Pancreas (tissue), 10 donors: ENCODE results near the gene CASZ1. TPM values are rescaled to one million over a fixed set of nuclear protein-coding genes. Genes with fewer than 3 reads are reported as not detected.

Source experiments
- ATAC-seq, 4 donors: fragments of 200-7000 bp; cut with Tn5 transposase; one replicate each; pipeline versions ENCODE4 v1.8.0 to v1.9.1; 2020; ENCODE audit warnings: mild to moderate bottlenecking in 4 of 4, moderate library complexity in 4 of 4
- DNase-seq, 6 donors: peaks; one replicate each; pipeline ENCODE4 v3.0.0-alpha.2; 2020
- FAIRE-seq: peaks from 2 replicates; lab custom pipeline; 2012; peaks lifted over from hg19 to GRCh38; lab: Jason Lieb, UNC
- H3K27ac ChIP-seq, 4 donors: fragments of 200-600 bp; sonication (generic); 1 replicate in 3 of 4; 2 replicates in 1 of 4; pipeline versions ENCODE4 v1.5.0 to v1.8.0; 2020
- H3K27me3 ChIP-seq, 4 donors: fragments of 200-600 bp; one replicate each; pipeline ENCODE4 v1.8.0; 2021
- H3K36me3 ChIP-seq, 3 donors: fragments of 200-600 bp; sonication (generic) in 1 of 3; one replicate each; pipeline versions ENCODE4 v1.5.0 to v1.8.0; 2020 to 2021
- H3K4me1 ChIP-seq, 3 donors: fragments of 200-600 bp; one replicate each; pipeline ENCODE4 v1.8.0; 2021
- H3K4me3 ChIP-seq, 4 donors: fragments of 200-600 bp; sonication (generic) in 2 of 4; one replicate each; pipeline versions ENCODE4 v1.5.0 to v1.8.0; 2020 to 2021
- H3K9me3 ChIP-seq, 4 donors: fragments of 200-600 bp; one replicate each; pipeline ENCODE4 v1.8.0; 2021
- CTCF ChIP-seq, 4 donors: fragments of 200-600 bp; sonication (generic) in 3 of 4; IDR thresholded peaks; one replicate each; pipeline versions ENCODE4 v1.5.0 to v1.8.0; 2021; ENCODE audit warnings: antibody characterized with exemption in 4 of 4
- WGBS, 2 donors: extraction: QIAGEN DNeasy Blood & Tissue Kit; methylation state at CpG; one replicate each; pipeline ENCODE4 v1.1.7; 2013; 5-methylcytosine and 5-hydroxymethylcytosine counted together
- intact Hi-C, 3 donors: fragments of 100-400 bp; cut with DNase I; formaldehyde crosslinking; loops; one replicate each; pipeline versions ENCODE4 v1.11.1 to v1.14.2; 2022
- polyA plus RNA-seq, 2 donors: library from polyadenylated mRNA; stranded (reverse); fragments of 200-250 nt; gene quantifications; one replicate each; pipeline ENCODE4 v1.2.3, GENCODE V29; 2013
- total RNA-seq, 6 donors: library from RNA; stranded (reverse); fragmentation: NEBNext Ultra II Directional in 4 of 6; extraction: Animal tissue kit (Norgen Biotek cat#: 25700) in 4 of 6; gene quantifications; one replicate each; pipeline versions ENCODE4 v1.2.1 to v1.2.4, GENCODE V29; 2021 to 2023
- donor health status: healthy with polysubstance abuse.
- donor health status: DM: no; HTN: no; CAD: no; lungs with moderate emphysema.
- donor health status: DM: no; HTN: no; CAD: no.
- donor health status: control.
- donor health status: control.
- donor health status: Bipolar disorder and iron deficiency.
- donor health status: DM: yes; HTN: yes; CAD: no.
- donor health status: DM: no; HTN: no; CAD: no.
- donor health status: DM: no; HTN: no; CAD: no.
- donor health status: DM: yes; HTN: yes; CAD: no.

Gene CASZ1
- total and polyA plus RNA-seq, 8 donors: 6.7 to 18.9 (median 13.8) TPM

DNA sequence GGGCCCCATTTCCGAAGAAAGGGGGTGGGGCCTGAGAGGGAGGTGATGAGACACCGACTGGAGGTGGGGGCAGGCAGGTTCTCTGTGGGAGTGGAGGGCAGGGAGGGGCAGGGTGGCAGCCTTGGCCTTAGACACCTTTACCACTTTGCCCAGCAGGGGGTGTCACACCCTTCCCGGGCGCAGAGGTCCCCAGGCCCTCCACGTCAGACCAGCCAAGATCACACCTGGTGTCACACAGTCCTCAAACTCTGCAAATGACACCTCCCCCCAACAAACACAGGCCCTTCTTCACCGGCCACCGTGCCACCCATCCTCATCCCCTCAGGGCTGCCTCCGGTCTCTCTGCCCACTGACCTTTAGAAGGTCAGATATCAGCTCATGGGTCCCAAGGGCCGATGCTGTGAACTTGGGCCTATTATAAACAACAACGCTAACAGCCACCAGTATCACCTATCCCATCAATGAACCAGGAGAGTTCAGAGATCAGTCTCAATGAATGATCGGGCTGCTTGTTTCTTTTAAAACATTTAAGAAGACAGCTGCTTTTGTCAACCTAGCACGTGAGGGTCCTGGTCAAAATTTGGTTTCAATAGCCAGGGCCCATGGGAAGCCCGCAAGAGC lies 103.9 kb downstream of the CASZ1 start:
- intact Hi-C loops: loop anchor here in 1 of 3 donors (5.0 kb wide), 1 partner anchor 170 kb away; no protein-coding TSS in a partner anchor

DNA sequence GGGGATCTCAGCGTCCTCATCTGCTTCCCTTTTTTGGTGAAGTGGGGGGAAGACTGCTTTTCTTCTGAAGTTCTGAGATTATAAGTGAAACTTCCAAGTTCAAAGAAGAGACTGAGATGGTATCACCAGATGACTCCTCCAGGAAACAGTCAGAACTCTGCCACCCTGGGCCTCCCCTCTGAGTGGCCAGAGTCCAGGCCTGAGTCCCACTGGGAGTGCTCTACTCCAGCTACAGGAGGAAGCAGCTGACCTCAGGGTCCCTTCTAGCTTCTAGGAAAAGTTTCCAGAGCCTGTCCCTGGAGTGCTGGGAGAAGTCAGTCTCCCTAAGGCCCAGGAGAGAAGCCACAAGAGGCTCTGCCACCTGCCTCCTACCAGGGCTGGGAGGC lies 104.7 kb downstream of the CASZ1 start:
- Histone ChIP-seq H3K27me3 (no peaks in the 10 kb centered on the region), H3K9me3 (no peaks in the 10 kb centered on the region), H3K27ac (peak overlapping the region in 3 of 4 donors; percentile 12 to 44 (median 19)), H3K4me1 (peaks cover 33 to 55% (median 43%) of the 10 kb centered on the region in 3 donors), H3K4me3 (no peak overlapping the region), H3K36me3 (no peaks in the 10 kb centered on the region)
- 83 to 94% methylated on average over 1 of the region's 1 CpG for WGBS, 2 donors
- ATAC-seq: no peak
- DNase-seq: no peak
- FAIRE-seq: no peak
- no peak for TF ChIP-seq CTCF (IDR thresholded peaks at IDR 0.05)
- intact Hi-C loops: loop anchor here in 1 of 3 donors (5.0 kb wide), 1 partner anchor 171 kb away; no protein-coding TSS in a partner anchor

More for the DNA sequence above, 103.9 kb downstream of the CASZ1 start:
- peak overlapping the region in 2 of 4 donors; percentile 19 to 44 for H3K27ac ChIP-seq
- peak; percentile 70 to 85 (median 78) for DNase-seq
- ATAC-seq: peak; percentile 41 to 67 (median 64)
- TF ChIP-seq CTCF (IDR thresholded peaks at IDR 0.05): peak in 3 of 4 donors; percentile 34 to 41 (median 36)
- WGBS, 2 donors: 25 to 31% methylated on average over 11 to 13 of the region's 13 CpGs
- H3K36me3 ChIP-seq: no peaks in the 10 kb centered on the region
- H3K4me3 ChIP-seq: peak overlapping the region in 1 of 4 donors; percentile 77
- H3K9me3 ChIP-seq: no peaks in the 10 kb centered on the region
- FAIRE-seq: no peak
- no peaks in the 10 kb centered on the region for H3K27me3 ChIP-seq
- peaks cover 25 to 47% (median 36%) of the 10 kb centered on the region in 3 donors for H3K4me1 ChIP-seq

DNA sequence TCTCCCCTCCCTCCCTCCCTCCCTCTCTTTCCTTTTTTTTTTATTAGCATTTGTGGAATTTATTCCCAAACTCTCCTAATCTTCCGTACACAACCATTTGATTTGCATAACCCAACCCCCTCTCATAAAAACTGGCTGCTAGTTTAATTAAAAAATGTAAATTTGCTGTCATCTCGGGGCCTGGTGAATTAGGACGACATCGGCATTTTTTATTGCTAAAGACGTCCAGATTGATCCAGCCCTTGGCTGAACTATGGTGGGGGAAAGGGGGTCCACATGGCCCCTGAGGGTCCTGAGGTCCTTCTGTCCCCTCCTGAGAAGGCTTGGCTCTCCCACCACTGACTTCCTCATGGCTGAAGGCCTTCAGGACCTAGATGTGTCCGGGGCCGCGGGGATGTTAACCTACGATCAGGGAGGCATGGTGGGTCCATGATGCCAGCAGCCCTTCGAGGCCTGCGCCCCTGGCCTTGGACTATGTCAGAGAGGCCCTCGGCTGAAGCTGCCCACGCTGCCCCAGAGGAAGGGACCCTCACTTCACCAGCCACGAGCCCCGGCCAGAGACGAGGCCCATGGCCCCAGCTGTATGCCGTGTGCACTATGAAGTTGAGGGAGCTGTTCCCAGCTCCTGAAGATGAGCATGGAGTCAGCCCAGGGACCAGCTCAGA lies 105.2 kb downstream of the CASZ1 start:
- ATAC-seq (no peak), FAIRE-seq (no peak), DNase-seq (peak in 1 of 6 donors; percentile 77)
- intact Hi-C loops: loop anchor here in 1 of 3 donors (5.0 kb wide), 1 partner anchor 171 kb away; no protein-coding TSS in a partner anchor
- Histone ChIP-seq H3K4me3 (no peak overlapping the region), H3K27me3 (no peaks in the 10 kb centered on the region), H3K27ac (peak overlapping the region in 1 of 4 donors; percentile 12), H3K4me1 (peaks cover 38 to 60% (median 49%) of the 10 kb centered on the region in 3 donors), H3K9me3 (no peaks in the 10 kb centered on the region), H3K36me3 (no peaks in the 10 kb centered on the region)
- 87 to 89% methylated on average over 17 of the region's 17 CpGs for WGBS, 2 donors
- TF ChIP-seq CTCF (IDR thresholded peaks at IDR 0.05): no peak

- ATAC-seq (no peak), FAIRE-seq (no peak), DNase-seq (no peak)
- intact Hi-C loops: loop anchor here in 1 of 3 donors (5.0 kb wide), 1 partner anchor 172 kb away; no protein-coding TSS in a partner anchor
- H3K4me1 ChIP-seq: peaks cover 45 to 67% (median 56%) of the 10 kb centered on the region in 3 donors
- 89 to 91% methylated on average over 15 to 17 of the region's 17 CpGs for WGBS, 2 donors
- no peaks in the 10 kb centered on the region for H3K36me3 ChIP-seq
- H3K27me3 ChIP-seq: no peaks in the 10 kb centered on the region
- no peaks in the 10 kb centered on the region for H3K9me3 ChIP-seq
- H3K27ac ChIP-seq: peak overlapping the region in 2 of 4 donors; percentile 33 to 92
- TF ChIP-seq CTCF (IDR thresholded peaks at IDR 0.05): no peak
- no peak overlapping the region for H3K4me3 ChIP-seq
Observed at GRCh38 chr1:10690484-10690883, 106.0 kb downstream of the CASZ1 start.
